Measurements from ENCODE around the gene MATN1. TPM values are rescaled to one million over a fixed set of nuclear protein-coding genes. Genes with fewer than 3 reads are reported as not detected.

The MATN1 gene
- polyA plus RNA-seq, 1 experiment, result 0.12 TPM

GRCh38 chr1:30696831-30697230 lies 26.6 kb downstream of the MATN1 start:
- CTCF ChIA-PET, result no interaction called here
- no peak for TF ChIP-seq CTCF (IDR thresholded peaks at IDR 0.05; ENCODE audit: low read depth, low read length)

GRCh38 chr1:30695439-30695841 lies 27.9 kb downstream of the MATN1 start:
- Histone ChIP-seq H3K27me3 (ENCODE audit: control insufficient read depth, insufficient read depth, low read length) (peaks cover 28% of the 10 kb centered on the region), H3K27ac (ENCODE audit: low read depth, low read length) (no peak overlapping the region), H3K9me3 (ENCODE audit: control insufficient read depth, insufficient read depth, low read length) (no peaks in the 10 kb centered on the region), H3K4me3 (ENCODE audit: low read depth, low read length) (no peak overlapping the region)
- DNase-seq (ENCODE audit: low read depth, low spot score), result no peak
- POLR2A ChIA-PET, result no interaction called here
- TF ChIP-seq CTCF (IDR thresholded peaks at IDR 0.05; ENCODE audit: low read depth, low read length), result no peak
- CTCF ChIA-PET, result interaction anchor here (0.8 kb wide), 1 partner anchor 584 kb away, joined by 3 read pairs; no protein-coding TSS in a partner anchor

More at GRCh38 chr1:30696831-30697230, 26.6 kb downstream of the MATN1 start:
- H3K9me3 ChIP-seq (ENCODE audit: control insufficient read depth, insufficient read depth, low read length), result no peaks in the 10 kb centered on the region
- DNase-seq (ENCODE audit: low read depth, low spot score), result no peak
- no peak overlapping the region for H3K4me3 ChIP-seq (ENCODE audit: low read depth, low read length)
- no peak overlapping the region for H3K27ac ChIP-seq (ENCODE audit: low read depth, low read length)
- POLR2A ChIA-PET, result no interaction called here
- peaks cover 26% of the 10 kb centered on the region for H3K27me3 ChIP-seq (ENCODE audit: control insufficient read depth, insufficient read depth, low read length)

GRCh38 chr1:30694280-30695175 lies 28.9 kb downstream of the MATN1 start:
- H3K27me3 ChIP-seq (ENCODE audit: control insufficient read depth, insufficient read depth, low read length), result peaks cover 31% of the 10 kb centered on the region
- no peak overlapping the region for H3K27ac ChIP-seq (ENCODE audit: low read depth, low read length)
- no peak overlapping the region for H3K4me3 ChIP-seq (ENCODE audit: low read depth, low read length)
- H3K9me3 ChIP-seq (ENCODE audit: control insufficient read depth, insufficient read depth, low read length), result no peaks in the 10 kb centered on the region
- CTCF ChIA-PET, result no interaction called here
- POLR2A ChIA-PET, result no interaction called here
- no peak for DNase-seq (ENCODE audit: low read depth, low spot score)
- TF ChIP-seq CTCF (IDR thresholded peaks at IDR 0.05; ENCODE audit: low read depth, low read length), result no peak

GRCh38 chr1:30693822-30694221 lies 29.6 kb downstream of the MATN1 start:
- Histone ChIP-seq H3K9me3 (ENCODE audit: control insufficient read depth, insufficient read depth, low read length) (no peaks in the 10 kb centered on the region), H3K4me3 (ENCODE audit: low read depth, low read length) (no peak overlapping the region), H3K27me3 (ENCODE audit: control insufficient read depth, insufficient read depth, low read length) (peaks cover 34% of the 10 kb centered on the region), H3K27ac (ENCODE audit: low read depth, low read length) (no peak overlapping the region)
- ChIA-PET CTCF (no interaction called here), POLR2A (no interaction called here)
- no peak for TF ChIP-seq CTCF (IDR thresholded peaks at IDR 0.05; ENCODE audit: low read depth, low read length)
- no peak for DNase-seq (ENCODE audit: low read depth, low spot score)

- Histone ChIP-seq H3K27me3 (ENCODE audit: control insufficient read depth, insufficient read depth, low read length) (peaks cover 32% of the 10 kb centered on the region), H3K9me3 (ENCODE audit: control insufficient read depth, insufficient read depth, low read length) (no peaks in the 10 kb centered on the region), H3K27ac (ENCODE audit: low read depth, low read length) (no peak overlapping the region), H3K4me3 (ENCODE audit: low read depth, low read length) (no peak overlapping the region)
- DNase-seq (ENCODE audit: low read depth, low spot score), result no peak
- CTCF ChIA-PET, result no interaction called here
- no peak for TF ChIP-seq CTCF (IDR thresholded peaks at IDR 0.05; ENCODE audit: low read depth, low read length)
- POLR2A ChIA-PET, result no interaction called here
Observed at GRCh38 chr1:30693366-30693765, 30.0 kb downstream of the MATN1 start.
